Esophagus squamous epithelium (tissue), 5 donors: ENCODE results near the gene DPM1. TPM values are rescaled to one million over a fixed set of nuclear protein-coding genes. Genes with fewer than 3 reads are reported as not detected.

Source experiments
- DNase-seq: peaks from one replicate; lab custom pipeline; 2025; lab: John Stamatoyannopoulos, UW
- H3K27ac ChIP-seq, 4 donors: fragments of 200-600 bp; sonication (generic); one replicate each; pipeline ENCODE4 v1.5.1; 2016 to 2019; ENCODE audit warnings: mild to moderate bottlenecking in 1 of 4
- H3K27me3 ChIP-seq, 4 donors: fragments of 200-600 bp; sonication (generic); 1 replicate in 3 of 4; 2 replicates in 1 of 4; pipeline versions ENCODE4 v1.5.1 to v1.6.0; 2017 to 2021; ENCODE audit warnings: antibody characterized with exemption in 1 of 4
- H3K36me3 ChIP-seq, 3 donors: fragments of 200-600 bp; sonication (generic); one replicate each; pipeline ENCODE4 v1.5.1; 2016 to 2019
- H3K4me1 ChIP-seq, 3 donors: fragments of 200-600 bp; sonication (generic); one replicate each; pipeline ENCODE4 v1.5.1; 2017 to 2019
- H3K4me3 ChIP-seq, 4 donors: fragments of 200-600 bp; sonication (generic); 1 replicate in 3 of 4; 2 replicates in 1 of 4; pipeline ENCODE4 v1.5.1; 2016 to 2019; ENCODE audit warnings: mild to moderate bottlenecking in 2 of 4, moderate library complexity in 1 of 4
- H3K9me3 ChIP-seq, 3 donors: fragments of 200-600 bp; sonication (generic); one replicate each; pipeline ENCODE4 v1.5.1; 2016 to 2019
- POLR2A ChIP-seq, 4 donors: fragments of 450-650 bp; IDR thresholded peaks; one replicate each; pipeline ENCODE4 v1.6.1; 2017; ENCODE audit warnings: antibody characterized with exemption in 4 of 4, mild to moderate bottlenecking in 4 of 4, moderate library complexity in 3 of 4
- WGBS, 2 donors: methylation state at CpG; one replicate each; pipeline ENCODE4 v1.1.5; 2018; 5-methylcytosine and 5-hydroxymethylcytosine counted together
- intact Hi-C: fragments of 100-400 bp; cut with DNase I; formaldehyde crosslinking; loops from one replicate; pipeline ENCODE4 v1.15.0; 2022
- total RNA-seq, 4 donors: library from RNA; depleted of rRNA; stranded (reverse); fragments of >200 nt; gene quantifications; one replicate each; pipeline ENCODE4 v1.1.0, GENCODE V29; 2016
- TF ChIP-seq, protein P1 (sequence below), 6 experiments: fragments of 450-650 bp in 4 of 6; fragments of 200-600 bp in 2 of 6; sonication (generic) in 2 of 6; IDR thresholded peaks; one replicate each; pipeline ENCODE4 v1.5.1; 2016 to 2019; ENCODE audit warnings: antibody characterized with exemption in 6 of 6, mild to moderate bottlenecking in 4 of 6, moderate library complexity in 4 of 6
- donor health status: DM: yes; HTN: yes; CAD: no.

DPM1 gene
- total RNA-seq, 4 donors from 2014 or later, result 28.7 to 62.0 (median 57.0) TPM

DNA sequence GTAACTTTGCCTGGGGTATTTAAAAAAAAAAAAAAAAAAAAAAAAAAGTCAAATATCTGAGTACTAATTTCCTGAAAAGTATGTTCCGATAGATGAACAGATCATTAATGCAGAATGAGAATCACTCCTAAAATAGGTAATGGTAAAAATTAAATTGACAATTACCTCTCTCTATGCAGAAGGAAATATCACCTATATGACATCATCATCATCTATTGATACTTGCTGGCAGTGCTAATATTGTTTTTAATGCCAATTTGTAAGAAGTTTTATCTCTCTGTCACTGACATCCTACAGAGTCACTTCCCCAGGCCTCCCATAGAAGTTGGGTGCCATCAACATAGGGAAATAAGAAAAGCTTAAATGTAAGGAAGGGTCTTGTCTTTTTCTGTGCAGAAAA is 57.0 kb downstream of the DPM1 start:
- 92 to 95% methylated on average over 1 of the region's 1 CpG for WGBS, 2 donors
- intact Hi-C loops, result no loop called here

DNA sequence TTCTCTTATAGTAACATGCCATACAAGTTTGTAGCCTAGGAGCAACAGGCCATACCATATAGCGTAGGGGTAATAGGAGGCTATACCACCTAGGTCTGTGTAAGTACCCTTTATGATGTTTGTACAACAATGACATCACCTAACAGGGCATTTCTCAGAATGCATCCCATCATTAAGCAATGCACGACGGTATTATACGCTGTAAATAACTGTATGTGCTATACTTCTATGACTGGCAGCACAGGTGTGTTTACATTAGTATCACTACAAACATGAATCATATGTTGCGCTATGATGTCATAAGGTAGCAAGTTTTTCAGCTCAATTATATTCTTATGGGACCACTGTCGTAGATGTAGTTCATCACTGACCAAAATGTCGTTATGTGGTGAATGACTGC is 58.1 kb downstream of the DPM1 start:
- WGBS, 2 donors, result 85 to 92% methylated on average over 7 of the region's 7 CpGs
- no peak overlapping the region for H3K27ac ChIP-seq

More for the DNA sequence above, 57.0 kb downstream of the DPM1 start:
- H3K4me1 ChIP-seq, result peaks cover 0 to 34% (median 0%) of the 10 kb centered on the region in 3 donors
- no peak for DNase-seq
- H3K4me3 ChIP-seq, result no peak overlapping the region
- no peak overlapping the region for H3K27ac ChIP-seq
- peaks cover 0 to 83% (median 0%) of the 10 kb centered on the region in 3 donors for H3K36me3 ChIP-seq
- H3K9me3 ChIP-seq, result no peaks in the 10 kb centered on the region
- no peaks in the 10 kb centered on the region for H3K27me3 ChIP-seq
- TF ChIP-seq, protein P1, sequence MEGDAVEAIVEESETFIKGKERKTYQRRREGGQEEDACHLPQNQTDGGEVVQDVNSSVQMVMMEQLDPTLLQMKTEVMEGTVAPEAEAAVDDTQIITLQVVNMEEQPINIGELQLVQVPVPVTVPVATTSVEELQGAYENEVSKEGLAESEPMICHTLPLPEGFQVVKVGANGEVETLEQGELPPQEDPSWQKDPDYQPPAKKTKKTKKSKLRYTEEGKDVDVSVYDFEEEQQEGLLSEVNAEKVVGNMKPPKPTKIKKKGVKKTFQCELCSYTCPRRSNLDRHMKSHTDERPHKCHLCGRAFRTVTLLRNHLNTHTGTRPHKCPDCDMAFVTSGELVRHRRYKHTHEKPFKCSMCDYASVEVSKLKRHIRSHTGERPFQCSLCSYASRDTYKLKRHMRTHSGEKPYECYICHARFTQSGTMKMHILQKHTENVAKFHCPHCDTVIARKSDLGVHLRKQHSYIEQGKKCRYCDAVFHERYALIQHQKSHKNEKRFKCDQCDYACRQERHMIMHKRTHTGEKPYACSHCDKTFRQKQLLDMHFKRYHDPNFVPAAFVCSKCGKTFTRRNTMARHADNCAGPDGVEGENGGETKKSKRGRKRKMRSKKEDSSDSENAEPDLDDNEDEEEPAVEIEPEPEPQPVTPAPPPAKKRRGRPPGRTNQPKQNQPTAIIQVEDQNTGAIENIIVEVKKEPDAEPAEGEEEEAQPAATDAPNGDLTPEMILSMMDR (IDR thresholded peaks at IDR 0.05), result no peak
- TF ChIP-seq POLR2A (IDR thresholded peaks at IDR 0.05), result no peak

DNA sequence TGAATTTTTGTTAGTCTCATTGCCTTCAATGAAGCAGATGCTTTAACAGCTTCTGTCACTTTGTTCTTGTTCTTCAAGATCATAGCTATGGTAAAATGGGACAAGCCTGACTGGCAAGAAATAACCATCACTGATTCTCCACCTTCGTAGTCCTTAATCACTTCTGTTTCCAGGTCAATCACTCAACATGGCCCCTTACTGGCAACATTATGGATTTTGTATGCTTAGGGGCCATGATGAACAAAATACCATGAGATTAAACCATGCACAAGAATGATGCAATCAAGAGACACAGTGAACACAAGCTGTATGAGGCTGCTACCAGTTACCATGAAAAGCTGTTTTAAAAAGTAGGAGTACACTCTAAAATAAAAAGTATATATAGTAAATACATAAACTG is 59.9 kb downstream of the DPM1 start:
- no peak for TF ChIP-seq POLR2A (IDR thresholded peaks at IDR 0.05)
- TF ChIP-seq, protein P1 (IDR thresholded peaks at IDR 0.05), result no peak
- DNase-seq, result no peak
- intact Hi-C loops, result no loop called here
- Histone ChIP-seq H3K4me3 (no peak overlapping the region), H3K9me3 (no peaks in the 10 kb centered on the region), H3K36me3 (peaks cover 2 to 99% (median 3%) of the 10 kb centered on the region in 3 donors), H3K27me3 (no peaks in the 10 kb centered on the region), H3K4me1 (peaks cover 0 to 6% (median 0%) of the 10 kb centered on the region in 3 donors), H3K27ac (no peak overlapping the region)
- 80 to 92% methylated on average over 1 of the region's 1 CpG for WGBS, 2 donors

More for the DNA sequence above, 58.1 kb downstream of the DPM1 start:
- intact Hi-C loops, result no loop called here
- Histone ChIP-seq H3K4me3 (no peak overlapping the region), H3K9me3 (no peaks in the 10 kb centered on the region), H3K4me1 (peaks cover 0 to 24% (median 0%) of the 10 kb centered on the region in 3 donors), H3K27me3 (no peaks in the 10 kb centered on the region), H3K36me3 (peaks cover 0 to 85% (median 0%) of the 10 kb centered on the region in 3 donors)
- TF ChIP-seq, protein P1 (IDR thresholded peaks at IDR 0.05), result no peak
- no peak for TF ChIP-seq POLR2A (IDR thresholded peaks at IDR 0.05)
- DNase-seq, result no peak

DNA sequence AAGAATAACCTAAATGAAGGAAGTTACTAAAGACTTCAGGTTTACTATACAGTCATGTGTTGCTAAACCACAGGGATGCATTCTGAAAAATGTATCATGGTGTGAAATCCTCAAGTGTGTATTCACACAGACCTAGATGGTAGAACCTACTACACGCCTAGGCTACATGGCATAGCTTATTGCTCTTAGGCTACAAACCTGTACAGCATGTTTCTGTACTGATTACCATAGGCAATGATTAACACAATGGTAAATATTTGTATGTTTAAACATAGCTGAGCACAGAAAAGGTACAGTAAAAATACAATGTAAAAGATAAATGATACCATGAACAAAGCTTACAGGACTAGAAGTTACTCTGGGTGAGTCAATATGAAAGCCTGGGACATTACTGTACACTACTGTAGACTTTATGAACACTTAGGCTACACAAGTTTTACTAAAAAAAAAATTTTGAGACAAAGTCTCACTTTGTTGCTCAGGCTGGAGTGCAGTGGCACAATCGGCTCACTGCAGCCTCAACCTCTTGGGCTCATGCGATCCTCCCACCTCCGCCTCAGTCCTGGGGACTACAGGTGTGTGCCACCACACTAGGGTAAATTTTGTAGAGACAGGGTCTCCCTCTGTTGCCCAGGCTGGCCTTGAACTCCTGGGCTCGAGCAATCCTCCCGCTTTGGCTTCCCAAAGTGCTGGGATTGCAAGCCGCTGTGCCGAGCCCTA is 63.1 kb downstream of the DPM1 start:
- Histone ChIP-seq H3K4me1 (no peaks in the 10 kb centered on the region), H3K4me3 (no peak overlapping the region), H3K27ac (no peak overlapping the region), H3K9me3 (no peaks in the 10 kb centered on the region), H3K27me3 (no peaks in the 10 kb centered on the region), H3K36me3 (peaks cover 6 to 99% (median 22%) of the 10 kb centered on the region in 3 donors)
- 89 to 95% methylated on average over 8 of the region's 8 CpGs for WGBS, 2 donors
- DNase-seq, result no peak
- TF ChIP-seq, protein P1 (IDR thresholded peaks at IDR 0.05), result no peak
- no peak for TF ChIP-seq POLR2A (IDR thresholded peaks at IDR 0.05)
- intact Hi-C loops, result no loop called here

DNA sequence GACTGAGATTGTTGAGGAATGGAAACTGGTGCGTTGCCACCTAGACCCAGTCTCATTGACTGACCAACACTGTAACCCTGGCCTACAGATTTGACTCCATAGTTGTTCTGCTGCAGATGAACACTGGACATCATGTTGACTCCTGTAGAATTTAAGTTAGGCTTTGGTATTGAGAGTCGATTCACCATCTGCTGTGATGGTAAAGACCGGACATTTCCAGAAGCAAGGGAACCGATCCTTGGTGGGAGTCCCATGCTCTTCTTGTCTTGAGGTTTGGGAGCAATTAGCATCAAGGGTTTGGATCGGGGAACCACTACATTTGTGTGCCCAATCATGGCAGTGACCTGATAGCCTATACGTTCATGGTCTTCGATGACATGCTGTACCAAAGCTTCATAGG is 64.7 kb downstream of the DPM1 start:
- Histone ChIP-seq H3K4me3 (no peak overlapping the region), H3K27ac (no peak overlapping the region), H3K27me3 (no peaks in the 10 kb centered on the region), H3K4me1 (no peaks in the 10 kb centered on the region), H3K9me3 (no peaks in the 10 kb centered on the region), H3K36me3 (peaks cover 6 to 97% (median 25%) of the 10 kb centered on the region in 3 donors)
- WGBS, 2 donors, result 87 to 97% methylated on average over 4 to 7 of the region's 7 CpGs
- TF ChIP-seq POLR2A (IDR thresholded peaks at IDR 0.05), result no peak
- TF ChIP-seq, protein P1 (IDR thresholded peaks at IDR 0.05), result no peak
- intact Hi-C loops, result no loop called here
- no peak for DNase-seq
